GM12872 (cell line): Measurements from ENCODE around the gene ABCG8.

Experiments used
- CTCF ChIP-seq: IDR thresholded peaks from 3 replicates; pipeline ENCODE4 v1.5.1; 2011; ENCODE audit warnings: low read depth, mild to moderate bottlenecking, low read length, moderate library complexity; ENCODE audit not compliant: insufficient read depth

Gene ABCG8

GRCh38 chr2:43898838-43899346 lies 60.1 kb downstream of the ABCG8 start:
- no peak for TF ChIP-seq CTCF

- TF ChIP-seq CTCF, result no peak
Observed at GRCh38 chr2:43899589-43899988, 60.8 kb downstream of the ABCG8 start.

- TF ChIP-seq CTCF, result no peak
Observed at GRCh38 chr2:43905371-43905803, 66.6 kb downstream of the ABCG8 start.

GRCh38 chr2:43905871-43906270 lies 67.1 kb downstream of the ABCG8 start:
- TF ChIP-seq CTCF, result no peak

GRCh38 chr2:43906448-43907109 lies 67.8 kb downstream of the ABCG8 start:
- no peak for TF ChIP-seq CTCF

GRCh38 chr2:43924463-43924862 lies 85.7 kb downstream of the ABCG8 start:
- no peak for TF ChIP-seq CTCF

- TF ChIP-seq CTCF, result no peak
Observed at GRCh38 chr2:43925431-43925830, 86.7 kb downstream of the ABCG8 start.
